OCI-LY1 (cell line): ENCODE results near the gene INSR.

Source experiments
- CTCF ChIP-seq: fragments of 200-600 bp; sonication (generic), shearing (Covaris generic); IDR thresholded peaks from 2 replicates; pipeline ENCODE4 v1.5.1; 2017; ENCODE audit warnings: mild to moderate bottlenecking, antibody characterized with exemption, low read length, moderate library complexity, mixed read lengths
- EZH2 ChIP-seq: fragments of 200-600 bp; sonication (generic), shearing (Covaris generic); IDR thresholded peaks from 2 replicates; pipeline ENCODE4 v1.8.0; 2017; ENCODE audit warnings: borderline replicate concordance, mixed run types, mild to moderate bottlenecking, antibody characterized with exemption, low read length, moderate library complexity, mixed read lengths

- TF ChIP-seq CTCF: no peak
- no peak for TF ChIP-seq EZH2
These were observed 1.1 kb downstream of the INSR start for GRCh38 chr19:7292950-7293761.
